ENCODE results near the gene RBM33.
"Not testable (repeated sequence)": the region's sequence is repeated elsewhere in the genome, so short reads cannot be mapped to it uniquely, and the experiment has no call there.

RBM33 gene

GRCh38 chr7:155683098-155683497 is 38.6 kb downstream of the RBM33 start:
- Histone ChIP-seq H3K27ac (ENCODE audit: low read length) (no peak overlapping the region), H3K36me3 (ENCODE audit: control insufficient read depth in 1 of 2, insufficient read depth in 2 of 2, low read length in 2 of 2) (peaks cover 12 to 29% of the 10 kb centered on the region in 2 donors), H3K4me1 (ENCODE audit: control insufficient read depth in 1 of 2, insufficient read depth in 2 of 2, low read length in 2 of 2) (peaks cover 0 to 5% of the 10 kb centered on the region in 2 donors), H3K4me3 (ENCODE audit: low read depth in 1 of 2, low read length in 2 of 2) (no peak overlapping the region), H3K27me3 (ENCODE audit: low read depth, low read length) (no peaks in the 10 kb centered on the region), H3K9me3 (ENCODE audit: control insufficient read depth in 1 of 2, low read length in 2 of 2) (no peaks in the 10 kb centered on the region)

- Histone ChIP-seq H3K27me3 (ENCODE audit: low read depth, low read length) (no peaks in the 10 kb centered on the region), H3K27ac (ENCODE audit: low read length) (no peak overlapping the region), H3K4me3 (ENCODE audit: low read depth in 1 of 2, low read length in 2 of 2) (no peak overlapping the region), H3K9me3 (ENCODE audit: control insufficient read depth in 1 of 2, low read length in 2 of 2) (no peaks in the 10 kb centered on the region), H3K4me1 (ENCODE audit: control insufficient read depth in 1 of 2, insufficient read depth in 2 of 2, low read length in 2 of 2) (peaks cover 0 to 5% of the 10 kb centered on the region in 2 donors), H3K36me3 (ENCODE audit: control insufficient read depth in 1 of 2, insufficient read depth in 2 of 2, low read length in 2 of 2) (peaks cover 12 to 29% of the 10 kb centered on the region in 2 donors)
Measured at GRCh38 chr7:155683714-155684113, 39.3 kb downstream of the RBM33 start.

GRCh38 chr7:155684543-155684942 is 40.1 kb downstream of the RBM33 start:
- Histone ChIP-seq H3K4me1 (ENCODE audit: control insufficient read depth in 1 of 2, insufficient read depth in 2 of 2, low read length in 2 of 2) (peaks cover 0 to 5% of the 10 kb centered on the region in 2 donors), H3K27me3 (ENCODE audit: low read depth, low read length) (no peaks in the 10 kb centered on the region), H3K36me3 (ENCODE audit: control insufficient read depth in 1 of 2, insufficient read depth in 2 of 2, low read length in 2 of 2) (peaks cover 6 to 29% of the 10 kb centered on the region in 2 donors), H3K9me3 (ENCODE audit: control insufficient read depth in 1 of 2, low read length in 2 of 2) (no peaks in the 10 kb centered on the region), H3K4me3 (ENCODE audit: low read depth in 1 of 2, low read length in 2 of 2) (no peak overlapping the region), H3K27ac (ENCODE audit: low read length) (no peak overlapping the region)

GRCh38 chr7:155685070-155685790 is 40.8 kb downstream of the RBM33 start:
- H3K27ac ChIP-seq (ENCODE audit: low read length), result no peak overlapping the region
- H3K36me3 ChIP-seq (ENCODE audit: control insufficient read depth in 1 of 2, insufficient read depth in 2 of 2, low read length in 2 of 2), result peaks cover 6 to 29% of the 10 kb centered on the region in 2 donors
- no peaks in the 10 kb centered on the region for H3K9me3 ChIP-seq (ENCODE audit: control insufficient read depth in 1 of 2, low read length in 2 of 2)
- H3K27me3 ChIP-seq (ENCODE audit: low read depth, low read length), result no peaks in the 10 kb centered on the region
- peaks cover 0 to 5% of the 10 kb centered on the region in 2 donors for H3K4me1 ChIP-seq (ENCODE audit: control insufficient read depth in 1 of 2, insufficient read depth in 2 of 2, low read length in 2 of 2)
- no peak overlapping the region for H3K4me3 ChIP-seq (ENCODE audit: low read depth in 1 of 2, low read length in 2 of 2)

GRCh38 chr7:155685791-155686160 is 41.3 kb downstream of the RBM33 start:
- Histone ChIP-seq H3K9me3 (ENCODE audit: control insufficient read depth in 1 of 2, low read length in 2 of 2) (no peaks in the 10 kb centered on the region), H3K36me3 (ENCODE audit: control insufficient read depth in 1 of 2, insufficient read depth in 2 of 2, low read length in 2 of 2) (peaks cover 3 to 25% of the 10 kb centered on the region in 2 donors), H3K4me3 (ENCODE audit: low read depth in 1 of 2, low read length in 2 of 2) (no peak overlapping the region), H3K27me3 (ENCODE audit: low read depth, low read length) (no peaks in the 10 kb centered on the region), H3K4me1 (ENCODE audit: control insufficient read depth in 1 of 2, insufficient read depth in 2 of 2, low read length in 2 of 2) (peaks cover 0 to 5% of the 10 kb centered on the region in 2 donors), H3K27ac (ENCODE audit: low read length) (no peak overlapping the region)

- peaks cover 0 to 19% of the 10 kb centered on the region in 2 donors for H3K36me3 ChIP-seq (ENCODE audit: control insufficient read depth in 1 of 2, insufficient read depth in 2 of 2, low read length in 2 of 2)
- not testable (repeated sequence) for H3K4me3 ChIP-seq (ENCODE audit: low read depth in 1 of 2, low read length in 2 of 2)
Measured at GRCh38 chr7:155686620-155687324, 42.3 kb downstream of the RBM33 start.

GRCh38 chr7:155688237-155688636 is 43.8 kb downstream of the RBM33 start:
- peaks cover 0 to 10% of the 10 kb centered on the region in 2 donors for H3K4me1 ChIP-seq (ENCODE audit: control insufficient read depth in 1 of 2, insufficient read depth in 2 of 2, low read length in 2 of 2)
- H3K27ac ChIP-seq (ENCODE audit: low read length); H3K4me3 ChIP-seq (ENCODE audit: low read depth in 1 of 2, low read length in 2 of 2); H3K27me3 ChIP-seq (ENCODE audit: low read depth, low read length); H3K9me3 ChIP-seq (ENCODE audit: control insufficient read depth in 1 of 2, low read length in 2 of 2): not testable (repeated sequence)
- H3K36me3 ChIP-seq (ENCODE audit: control insufficient read depth in 1 of 2, insufficient read depth in 2 of 2, low read length in 2 of 2), result peaks cover 0 to 14% of the 10 kb centered on the region in 2 donors

More at GRCh38 chr7:155686620-155687324, 42.3 kb downstream of the RBM33 start:
- H3K9me3 ChIP-seq (ENCODE audit: control insufficient read depth in 1 of 2, low read length in 2 of 2); H3K27ac ChIP-seq (ENCODE audit: low read length); H3K27me3 ChIP-seq (ENCODE audit: low read depth, low read length); H3K4me1 ChIP-seq (ENCODE audit: control insufficient read depth in 1 of 2, insufficient read depth in 2 of 2, low read length in 2 of 2): not testable (repeated sequence)

- not testable (repeated sequence) for H3K9me3 ChIP-seq (ENCODE audit: control insufficient read depth in 1 of 2, low read length in 2 of 2); H3K27me3 ChIP-seq (ENCODE audit: low read depth, low read length); H3K27ac ChIP-seq (ENCODE audit: low read length); H3K4me1 ChIP-seq (ENCODE audit: control insufficient read depth in 1 of 2, insufficient read depth in 2 of 2, low read length in 2 of 2); H3K36me3 ChIP-seq (ENCODE audit: control insufficient read depth in 1 of 2, insufficient read depth in 2 of 2, low read length in 2 of 2); H3K4me3 ChIP-seq (ENCODE audit: low read depth in 1 of 2, low read length in 2 of 2)
Measured at GRCh38 chr7:155690655-155691054, 46.2 kb downstream of the RBM33 start.

GRCh38 chr7:155692317-155692716 is 47.9 kb downstream of the RBM33 start:
- Histone ChIP-seq H3K27ac (ENCODE audit: low read length) (no peak overlapping the region), H3K4me3 (ENCODE audit: low read depth in 1 of 2, low read length in 2 of 2) (no peak overlapping the region), H3K36me3 (ENCODE audit: control insufficient read depth in 1 of 2, insufficient read depth in 2 of 2, low read length in 2 of 2) (no peaks in the 10 kb centered on the region), H3K4me1 (ENCODE audit: control insufficient read depth in 1 of 2, insufficient read depth in 2 of 2, low read length in 2 of 2) (peaks cover 0 to 5% of the 10 kb centered on the region in 2 donors), H3K9me3 (ENCODE audit: control insufficient read depth in 1 of 2, low read length in 2 of 2) (no peaks in the 10 kb centered on the region), H3K27me3 (ENCODE audit: low read depth, low read length) (no peaks in the 10 kb centered on the region)

GRCh38 chr7:155693826-155694225 is 49.4 kb downstream of the RBM33 start:
- no peaks in the 10 kb centered on the region for H3K36me3 ChIP-seq (ENCODE audit: control insufficient read depth in 1 of 2, insufficient read depth in 2 of 2, low read length in 2 of 2)
- H3K27ac ChIP-seq (ENCODE audit: low read length), result no peak overlapping the region
- H3K4me3 ChIP-seq (ENCODE audit: low read depth in 1 of 2, low read length in 2 of 2), result no peak overlapping the region
- no peaks in the 10 kb centered on the region for H3K27me3 ChIP-seq (ENCODE audit: low read depth, low read length)
- H3K4me1 ChIP-seq (ENCODE audit: control insufficient read depth in 1 of 2, insufficient read depth in 2 of 2, low read length in 2 of 2), result peaks cover 0 to 5% of the 10 kb centered on the region in 2 donors
- no peaks in the 10 kb centered on the region for H3K9me3 ChIP-seq (ENCODE audit: control insufficient read depth in 1 of 2, low read length in 2 of 2)

- peaks cover 0 to 5% of the 10 kb centered on the region in 2 donors for H3K4me1 ChIP-seq (ENCODE audit: control insufficient read depth in 1 of 2, insufficient read depth in 2 of 2, low read length in 2 of 2)
- H3K4me3 ChIP-seq (ENCODE audit: low read depth in 1 of 2, low read length in 2 of 2), result no peak overlapping the region
- H3K36me3 ChIP-seq (ENCODE audit: control insufficient read depth in 1 of 2, insufficient read depth in 2 of 2, low read length in 2 of 2), result no peaks in the 10 kb centered on the region
- H3K27me3 ChIP-seq (ENCODE audit: low read depth, low read length), result no peaks in the 10 kb centered on the region
- H3K9me3 ChIP-seq (ENCODE audit: control insufficient read depth in 1 of 2, low read length in 2 of 2), result no peaks in the 10 kb centered on the region
- H3K27ac ChIP-seq (ENCODE audit: low read length), result no peak overlapping the region
Measured at GRCh38 chr7:155694851-155695250, 50.4 kb downstream of the RBM33 start.
